Cardiac ventricle fibroblast (primary cell): ENCODE results near the gene NOA1. TPM values are rescaled to one million over a fixed set of nuclear protein-coding genes. Genes with fewer than 3 reads are reported as not detected.

Source experiments
- total RNA-seq: library from RNA; depleted of rRNA; stranded (reverse); fragments of >200 nt; gene quantifications from 2 replicates; pipeline ENCODE4 v1.2.3, GENCODE V29; 2015

Gene NOA1
- total RNA-seq, result 30.7 and 35.3 TPM in 2 replicates

DNA sequence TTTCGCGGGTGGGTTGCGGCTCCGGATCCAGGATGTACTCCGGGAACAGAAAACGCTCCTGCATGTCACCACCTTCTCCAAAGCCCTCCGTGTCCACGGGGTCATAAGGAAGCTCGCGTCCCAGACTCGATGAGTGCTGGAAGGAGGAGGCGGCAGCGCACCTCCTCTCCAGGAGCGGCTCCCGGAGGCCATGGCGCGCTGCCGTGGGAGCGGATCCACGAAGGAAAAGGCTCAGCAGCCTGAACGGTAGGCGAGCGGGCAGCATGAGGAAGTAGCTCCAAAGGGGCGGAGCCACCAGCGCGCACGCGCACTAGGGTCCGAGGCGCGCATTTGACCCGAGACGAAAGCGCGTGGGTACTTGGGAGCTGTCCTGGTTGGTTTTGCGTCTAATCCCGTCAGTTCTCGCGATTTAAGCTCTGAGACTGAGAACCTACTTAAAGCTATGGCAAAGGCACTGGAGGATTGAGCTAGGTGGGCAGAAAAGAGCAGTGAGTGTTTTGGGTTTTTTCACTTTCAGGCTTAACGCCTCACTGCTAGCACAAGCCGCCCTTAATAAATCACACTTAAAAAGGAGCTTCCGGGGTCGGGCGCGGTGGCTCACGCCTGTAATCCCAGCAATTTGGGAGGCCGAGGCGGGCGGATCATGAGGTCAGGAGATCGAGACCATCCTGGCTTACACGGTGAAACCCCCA is at the start of gene NOA1:
TSS of gene NOA1 (minus strand) at position 286 of the 692 bp plus-strand sequence. CDS start at position 265, 21 bp downstream.

GRCh38 chr4:56978750-56979303 is 1.4 kb upstream of the NOA1 start, which contains the start of gene POLR2B:
POLR2B (plus strand) TSS chr4:56978896; CDS start chr4:56978986, 90 bp downstream.

Other genes with a start within 250 kb of the NOA1 start
- not detected in 2 replicates for gene SPINK2, start 155.9 kb downstream of the NOA1 start, total RNA-seq
- gene REST, start 69.7 kb downstream of the NOA1 start, total RNA-seq, result 22.8 and 25.6 TPM in 2 replicates
- gene POLR2B, start 1.3 kb upstream of the NOA1 start, total RNA-seq, result 62.5 and 72.0 TPM in 2 replicates
- gene IGFBP7, start 132.8 kb upstream of the NOA1 start, total RNA-seq, result 2,633 and 2,649 TPM in 2 replicates